Brain microvascular endothelial cell (primary cell): ENCODE measurements around the gene CLSTN2.

Source experiments
- DNase-seq: peaks from one replicate; pipeline ENCODE4 v3.0.0-alpha.2; 2020
- H3K27ac ChIP-seq: fragments of 250-450 bp; sonication (Bioruptor Pico); 2 replicates; pipeline ENCODE4 v1.5.1; 2020; ENCODE audit warnings: mild to moderate bottlenecking, moderate library complexity
- H3K27me3 ChIP-seq: fragments of 250-450 bp; sonication (Bioruptor Pico); replicated peaks from 2 replicates; pipeline ENCODE4 v1.5.1; 2020; ENCODE audit warnings: mild to moderate bottlenecking
- H3K36me3 ChIP-seq: fragments of 250-450 bp; sonication (Bioruptor Pico); replicated peaks from 2 replicates; pipeline ENCODE4 v1.5.1; 2020; ENCODE audit warnings: mild to moderate bottlenecking
- H3K4me3 ChIP-seq: 2 replicates; pipeline ENCODE4 v1.5.1; 2011; ENCODE audit warnings: low read depth, mild to moderate bottlenecking, control low read depth, low read length, moderate library complexity
- CTCF ChIP-seq: IDR thresholded peaks from 2 replicates; pipeline ENCODE4 v1.5.1; 2011; ENCODE audit warnings: low read depth, mild to moderate bottlenecking, moderate library complexity, low read length, control low read depth, inconsistent platforms; ENCODE audit errors: missing control alignments
- in situ Hi-C: cut with HindIII; loops from 2 replicates; pipeline ENCODE4 v1.10.0; 2017; ENCODE audit warnings: low sequenced_read_pairs, low pct_ligation_motif_present

CLSTN2 gene

GRCh38 chr3:140061211-140061610 lies 126.2 kb downstream of the CLSTN2 start:
- in situ Hi-C loops, result no loop called here
- Histone ChIP-seq H3K36me3 (no peaks in the 10 kb centered on the region), H3K27me3 (no peaks in the 10 kb centered on the region), H3K4me3 (no peak overlapping the region), H3K27ac (no peak overlapping the region)
- no peak for TF ChIP-seq CTCF
- DNase-seq, result no peak

- H3K4me3 ChIP-seq, result no peak overlapping the region
- H3K27me3 ChIP-seq, result no peaks in the 10 kb centered on the region
- no peaks in the 10 kb centered on the region for H3K36me3 ChIP-seq
- no peak overlapping the region for H3K27ac ChIP-seq
- no peak for TF ChIP-seq CTCF
- no peak for DNase-seq
- in situ Hi-C loops, result no loop called here
Measured at GRCh38 chr3:140062461-140062860, 127.5 kb downstream of the CLSTN2 start.

- TF ChIP-seq CTCF, result no peak
- Histone ChIP-seq H3K4me3 (no peak overlapping the region), H3K27me3 (no peaks in the 10 kb centered on the region), H3K36me3 (no peaks in the 10 kb centered on the region), H3K27ac (no peak overlapping the region)
- no peak for DNase-seq
- in situ Hi-C loops, result no loop called here
Measured at GRCh38 chr3:140067487-140067886, 132.5 kb downstream of the CLSTN2 start.

- H3K4me3 ChIP-seq, result no peak overlapping the region
- in situ Hi-C loops, result no loop called here
- no peaks in the 10 kb centered on the region for H3K27me3 ChIP-seq
- H3K27ac ChIP-seq, result no peak overlapping the region
- H3K36me3 ChIP-seq, result no peaks in the 10 kb centered on the region
- no peak for DNase-seq
- no peak for TF ChIP-seq CTCF
Measured at GRCh38 chr3:140068494-140069017, 133.6 kb downstream of the CLSTN2 start.

GRCh38 chr3:140073278-140074045 lies 138.5 kb downstream of the CLSTN2 start:
- no peak for DNase-seq
- H3K36me3 ChIP-seq, result no peaks in the 10 kb centered on the region
- in situ Hi-C loops, result no loop called here
- H3K4me3 ChIP-seq, result no peak overlapping the region
- no peak for TF ChIP-seq CTCF
- H3K27me3 ChIP-seq, result no peaks in the 10 kb centered on the region
- H3K27ac ChIP-seq, result no peak overlapping the region
